Hepatocyte (in vitro differentiated cells): ENCODE data around the gene CEBPZOS.

Experiments used
- CTCF ChIP-seq: fragments of 200-600 bp; sonication (generic); IDR thresholded peaks from 2 replicates; pipeline ENCODE4 v1.5.1; 2016; ENCODE audit warnings: antibody characterized with exemption, mild to moderate bottlenecking; ENCODE audit not compliant: poor library complexity
- EZH2 ChIP-seq: fragments of 200-600 bp; sonication (generic); IDR thresholded peaks from 2 replicates; pipeline ENCODE4 v1.6.1; 2016; ENCODE audit warnings: antibody characterized with exemption, mild to moderate bottlenecking, borderline replicate concordance
- EZH2phosphoT487 ChIP-seq: fragments of 200-600 bp; sonication (generic); IDR thresholded peaks from one replicate; pipeline ENCODE4 v1.6.1; 2018; ENCODE audit warnings: antibody characterized with exemption, mild to moderate bottlenecking, low read depth, moderate library complexity; ENCODE audit not compliant: unreplicated experiment, severe bottlenecking

- TF ChIP-seq CTCF (no peak), EZH2phosphoT487 (no peak), EZH2 (no peak)
Observed at GRCh38 chr2:37181726-37182684, 14.3 kb upstream of the CEBPZOS start.
